Smooth muscle cell (in vitro differentiated cells): Measurements from ENCODE around the gene AIG1. TPM values are rescaled to one million over a fixed set of nuclear protein-coding genes. Genes with fewer than 3 reads are reported as not detected.

Source experiments
- DNase-seq: peaks from one replicate; lab custom pipeline; 2025; ENCODE audit not compliant: unreplicated experiment; lab: John Stamatoyannopoulos, UW
- H2AFZ ChIP-seq: fragments of 200-600 bp; sonication (generic); 2 replicates; pipeline ENCODE4 v1.6.0; 2016; ENCODE audit warnings: antibody characterized with exemption, low read depth, mild to moderate bottlenecking
- H3F3A ChIP-seq: fragments of 200-600 bp; sonication (generic); 2 replicates; pipeline ENCODE4 v1.6.0; 2017; ENCODE audit warnings: antibody characterized with exemption, low read depth
- H3K27ac ChIP-seq: fragments of 200-600 bp; sonication (generic); 2 replicates; pipeline ENCODE4 v1.5.1; 2016; ENCODE audit warnings: low read depth, mild to moderate bottlenecking
- H3K27me3 ChIP-seq: fragments of 200-600 bp; sonication (generic); 2 replicates; pipeline ENCODE4 v1.6.1; 2016; ENCODE audit warnings: low read depth, mild to moderate bottlenecking
- H3K36me3 ChIP-seq: fragments of 200-600 bp; sonication (generic); 2 replicates; pipeline ENCODE4 v1.5.1; 2016; ENCODE audit warnings: low read depth
- H3K4me1 ChIP-seq: fragments of 200-600 bp; sonication (generic); 2 replicates; pipeline ENCODE4 v1.5.1; 2016; ENCODE audit warnings: low read depth
- H3K4me2 ChIP-seq: fragments of 200-600 bp; sonication (generic); 2 replicates; pipeline ENCODE4 v1.6.0; 2016; ENCODE audit warnings: mild to moderate bottlenecking
- H3K4me3 ChIP-seq: fragments of 200-600 bp; sonication (generic); 2 replicates; pipeline ENCODE4 v1.5.1; 2016; ENCODE audit warnings: mild to moderate bottlenecking
- H3K79me2 ChIP-seq: fragments of 200-600 bp; sonication (generic); 2 replicates; pipeline ENCODE4 v1.6.0; 2016; ENCODE audit warnings: low read depth, mild to moderate bottlenecking
- H3K9ac ChIP-seq: fragments of 200-600 bp; sonication (generic); 2 replicates; pipeline ENCODE4 v1.6.0; 2016; ENCODE audit warnings: low read depth
- H3K9me3 ChIP-seq: fragments of 200-600 bp; sonication (generic); replicated peaks from 2 replicates; pipeline ENCODE4 v1.5.1; 2016; ENCODE audit warnings: low read depth
- H4K20me1 ChIP-seq: fragments of 200-600 bp; sonication (generic); 2 replicates; pipeline ENCODE4 v1.6.0; 2016; ENCODE audit warnings: low read depth
- WGBS: methylation state at CpG from one replicate; pipeline ENCODE4 v1.1.7; 2016; ENCODE audit warnings: low lambda C conversion rate; 5-methylcytosine and 5-hydroxymethylcytosine counted together
- polyA plus RNA-seq: library from polyadenylated mRNA; unstranded; fragments of >200 nt; fragmentation: Nextera tagmentation; extraction: Ambion mirVana; gene quantifications from 2 replicates; pipeline ENCODE4 v1.2.1, GENCODE V29; 2016
- total RNA-seq: library from RNA; depleted of rRNA; stranded (reverse); fragments of >200 nt; gene quantifications from 2 replicates; pipeline ENCODE4 v1.2.3, GENCODE V29; 2014
- TF ChIP-seq, protein P1 (sequence below): fragments of 200-600 bp; sonication (generic); IDR thresholded peaks from 2 replicates; pipeline ENCODE4 v1.5.1; 2017; ENCODE audit warnings: borderline replicate concordance, mild to moderate bottlenecking, antibody characterized with exemption; ENCODE audit not compliant: insufficient read depth, poor library complexity, severe bottlenecking

Gene AIG1
- total and polyA plus RNA-seq, 2 experiments from 2014 or later: 9.1 to 25.9 TPM

DNA sequence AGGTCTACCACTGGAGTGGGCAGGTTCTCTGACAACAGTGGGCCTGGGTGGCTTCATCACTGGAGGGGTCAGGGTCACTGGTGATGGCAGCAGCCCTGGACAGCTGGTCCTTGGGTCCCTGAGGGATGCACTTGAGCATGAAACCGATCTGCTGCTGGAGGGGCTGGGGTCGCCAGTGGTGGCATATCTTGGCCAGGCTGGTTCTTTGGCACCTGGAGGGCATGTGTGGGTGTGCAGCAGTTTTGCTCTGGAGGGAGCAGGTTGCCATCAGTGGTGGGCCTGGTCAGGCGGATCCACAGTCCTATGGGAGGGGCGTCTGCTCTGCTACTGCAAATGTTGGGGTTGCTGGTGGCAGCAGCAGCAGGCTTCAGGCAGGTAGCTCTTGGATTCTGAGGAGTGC is 117.0 kb downstream of the AIG1 start:
- TF ChIP-seq, protein P1, sequence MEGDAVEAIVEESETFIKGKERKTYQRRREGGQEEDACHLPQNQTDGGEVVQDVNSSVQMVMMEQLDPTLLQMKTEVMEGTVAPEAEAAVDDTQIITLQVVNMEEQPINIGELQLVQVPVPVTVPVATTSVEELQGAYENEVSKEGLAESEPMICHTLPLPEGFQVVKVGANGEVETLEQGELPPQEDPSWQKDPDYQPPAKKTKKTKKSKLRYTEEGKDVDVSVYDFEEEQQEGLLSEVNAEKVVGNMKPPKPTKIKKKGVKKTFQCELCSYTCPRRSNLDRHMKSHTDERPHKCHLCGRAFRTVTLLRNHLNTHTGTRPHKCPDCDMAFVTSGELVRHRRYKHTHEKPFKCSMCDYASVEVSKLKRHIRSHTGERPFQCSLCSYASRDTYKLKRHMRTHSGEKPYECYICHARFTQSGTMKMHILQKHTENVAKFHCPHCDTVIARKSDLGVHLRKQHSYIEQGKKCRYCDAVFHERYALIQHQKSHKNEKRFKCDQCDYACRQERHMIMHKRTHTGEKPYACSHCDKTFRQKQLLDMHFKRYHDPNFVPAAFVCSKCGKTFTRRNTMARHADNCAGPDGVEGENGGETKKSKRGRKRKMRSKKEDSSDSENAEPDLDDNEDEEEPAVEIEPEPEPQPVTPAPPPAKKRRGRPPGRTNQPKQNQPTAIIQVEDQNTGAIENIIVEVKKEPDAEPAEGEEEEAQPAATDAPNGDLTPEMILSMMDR: no peak
- Histone ChIP-seq H3K4me2 (no peak overlapping the region), H3K27ac (no peak overlapping the region), H3K9me3 (no peaks in the 10 kb centered on the region), H3K27me3 (no peaks in the 10 kb centered on the region), H2AFZ (no peak overlapping the region), H3K4me3 (no peak overlapping the region), H3K4me1 (no peaks in the 10 kb centered on the region), H3K79me2 (no peaks in the 10 kb centered on the region), H3K9ac (no peak overlapping the region), H3F3A (no peaks in the 10 kb centered on the region), H4K20me1 (no peaks in the 10 kb centered on the region), H3K36me3 (no peaks in the 10 kb centered on the region)
- DNase-seq: no peak
- WGBS: 97% methylated on average over 4 of the region's 4 CpGs

DNA sequence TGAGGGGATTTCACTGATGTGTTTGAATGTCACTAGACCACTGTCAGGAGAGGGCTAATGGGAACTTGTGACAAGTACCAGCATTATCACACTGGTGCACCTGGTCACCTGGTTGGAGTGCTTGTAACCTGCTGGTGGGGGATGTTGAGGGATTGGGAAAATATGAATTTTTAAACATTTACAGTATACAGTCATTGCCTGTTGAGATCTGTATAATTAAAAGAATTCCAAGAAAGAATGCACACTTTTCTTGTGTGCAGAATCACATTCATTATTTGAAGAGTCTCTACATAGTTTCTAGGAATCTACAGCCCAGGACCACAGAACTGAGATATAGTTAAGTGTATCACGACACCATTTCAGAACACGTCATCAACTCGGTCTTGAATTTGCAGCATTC is 118.4 kb downstream of the AIG1 start:
- H3K4me3 ChIP-seq: no peak overlapping the region
- DNase-seq: no peak
- H3K9ac ChIP-seq: no peak overlapping the region
- no peak overlapping the region for H3K4me2 ChIP-seq
- H3K79me2 ChIP-seq: no peaks in the 10 kb centered on the region
- H2AFZ ChIP-seq: no peak overlapping the region
- WGBS: 92% methylated on average over 3 of the region's 3 CpGs
- TF ChIP-seq, protein P1: no peak
- H3K9me3 ChIP-seq: no peaks in the 10 kb centered on the region
- H3F3A ChIP-seq: no peaks in the 10 kb centered on the region
- no peaks in the 10 kb centered on the region for H4K20me1 ChIP-seq
- no peaks in the 10 kb centered on the region for H3K27me3 ChIP-seq
- H3K4me1 ChIP-seq: no peaks in the 10 kb centered on the region
- no peaks in the 10 kb centered on the region for H3K36me3 ChIP-seq
- no peak overlapping the region for H3K27ac ChIP-seq

DNA sequence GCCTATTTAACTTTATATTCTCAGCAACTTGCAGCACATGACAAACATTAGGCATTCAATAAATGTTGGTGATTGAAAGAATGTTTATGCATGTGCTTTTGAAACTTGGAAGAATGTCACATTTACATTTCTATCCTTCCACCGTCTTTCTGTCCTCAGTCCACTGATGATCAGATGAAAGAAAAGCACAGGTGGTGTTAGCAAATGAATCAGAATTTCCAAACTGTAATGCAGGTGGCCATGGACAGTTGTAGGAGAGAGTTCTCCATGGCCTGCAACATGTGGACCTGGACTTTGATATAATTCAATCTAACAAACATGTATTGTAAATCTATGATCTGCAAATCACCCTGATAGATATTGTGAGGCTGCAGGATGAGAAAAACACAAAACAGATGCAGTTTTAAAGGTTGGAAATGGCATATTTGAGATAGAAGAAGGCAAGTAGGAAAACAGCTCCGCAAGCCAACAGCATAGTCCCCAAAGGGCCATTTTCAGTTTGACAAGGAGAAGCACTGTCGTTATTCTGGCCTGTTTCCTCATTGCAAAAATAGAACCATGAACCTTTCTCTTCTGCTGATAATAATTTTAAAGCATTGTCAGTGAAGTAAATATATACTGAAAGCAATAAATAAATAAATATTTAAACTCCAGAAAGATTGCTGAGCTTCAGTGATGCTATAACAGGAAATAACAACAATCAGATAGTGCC is 119.4 kb downstream of the AIG1 start:
- 95% methylated on average over 3 of the region's 3 CpGs for WGBS
- no peaks in the 10 kb centered on the region for H3F3A ChIP-seq

More for the DNA sequence above, 119.4 kb downstream of the AIG1 start:
- H3K4me1 ChIP-seq: no peaks in the 10 kb centered on the region
- no peak overlapping the region for H2AFZ ChIP-seq
- H3K9me3 ChIP-seq: no peaks in the 10 kb centered on the region
- DNase-seq: no peak
- no peak overlapping the region for H3K27ac ChIP-seq
- H3K4me2 ChIP-seq: no peak overlapping the region
- no peaks in the 10 kb centered on the region for H3K36me3 ChIP-seq
- no peaks in the 10 kb centered on the region for H3K27me3 ChIP-seq
- H3K4me3 ChIP-seq: no peak overlapping the region
- no peak overlapping the region for H3K9ac ChIP-seq
- no peaks in the 10 kb centered on the region for H4K20me1 ChIP-seq
- TF ChIP-seq, protein P1: no peak
- H3K79me2 ChIP-seq: no peaks in the 10 kb centered on the region
